H1 (cell line): Measurements from ENCODE around the gene NHLH1.

Source experiments
- BRCA1 ChIP-seq: IDR thresholded peaks from 2 replicates; pipeline ENCODE4 v1.6.1; 2012; ENCODE audit warnings: low read depth, low read length, improper control_type of control experiment
- CBX5 ChIP-seq: fragments of 300-800, 300-1000 bp; sonication (generic); IDR thresholded peaks from 2 replicates; pipeline ENCODE4 v1.7.1; 2016; ENCODE audit warnings: antibody characterized with exemption, low read length, low read depth
- EP300 ChIP-seq, 2 experiments: IDR thresholded peaks; 1 replicate in 1 of 2; 2 replicates in 1 of 2; pipeline ENCODE4 v1.6.1; 2011 to 2012; ENCODE audit warnings: low read depth in 2 of 2, low read length in 2 of 2, mild to moderate bottlenecking in 2 of 2, borderline replicate concordance in 1 of 2, inconsistent platforms in 1 of 2, moderate library complexity in 1 of 2
- GTF2F1 ChIP-seq: IDR thresholded peaks from 2 replicates; pipeline ENCODE4 v1.6.1; 2012; ENCODE audit warnings: low read depth, low read length, improper control_type of control experiment, borderline replicate concordance
- HDAC6 ChIP-seq: IDR thresholded peaks from one replicate; pipeline ENCODE4 v1.7.1; 2012; ENCODE audit warnings: low read depth, mild to moderate bottlenecking, inconsistent platforms, low read length, moderate library complexity
- POLR2AphosphoS5 ChIP-seq: IDR thresholded peaks from 2 replicates; pipeline ENCODE4 v1.6.1; 2011; ENCODE audit warnings: low read depth, low read length
- RNF2 ChIP-seq: fragments of 200-900, 300-1000 bp; sonication (generic); IDR thresholded peaks from 2 replicates; pipeline ENCODE4 v1.7.1; 2016; ENCODE audit warnings: borderline replicate concordance, low read depth, mild to moderate bottlenecking, antibody characterized with exemption, low read length; ENCODE audit not compliant: poor library complexity, severe bottlenecking; ENCODE audit errors: missing control alignments
- SUZ12 ChIP-seq: fragments of 200-600 bp; sonication (generic); IDR thresholded peaks from 2 replicates; pipeline ENCODE4 v1.6.1; 2012; ENCODE audit warnings: mild to moderate bottlenecking, inconsistent platforms, low read length, moderate library complexity, mixed read lengths
- TF ChIP-seq, protein P1 (sequence below), 3 experiments: IDR thresholded peaks; 1 replicate in 2 of 3; 2 replicates in 1 of 3; pipeline versions ENCODE4 v1.5.1 to v1.6.1; 2011; ENCODE audit warnings: low read length in 3 of 3, mild to moderate bottlenecking in 3 of 3, inconsistent platforms in 2 of 3, low read depth in 1 of 3, moderate library complexity in 1 of 3; ENCODE audit not compliant: insufficient read depth in 1 of 3; ENCODE audit errors: control extremely low read depth in 1 of 3
- TF ChIP-seq, protein P2 (sequence below): IDR thresholded peaks from 2 replicates; pipeline ENCODE4 v1.6.1; 2012; ENCODE audit warnings: inconsistent platforms

DNA sequence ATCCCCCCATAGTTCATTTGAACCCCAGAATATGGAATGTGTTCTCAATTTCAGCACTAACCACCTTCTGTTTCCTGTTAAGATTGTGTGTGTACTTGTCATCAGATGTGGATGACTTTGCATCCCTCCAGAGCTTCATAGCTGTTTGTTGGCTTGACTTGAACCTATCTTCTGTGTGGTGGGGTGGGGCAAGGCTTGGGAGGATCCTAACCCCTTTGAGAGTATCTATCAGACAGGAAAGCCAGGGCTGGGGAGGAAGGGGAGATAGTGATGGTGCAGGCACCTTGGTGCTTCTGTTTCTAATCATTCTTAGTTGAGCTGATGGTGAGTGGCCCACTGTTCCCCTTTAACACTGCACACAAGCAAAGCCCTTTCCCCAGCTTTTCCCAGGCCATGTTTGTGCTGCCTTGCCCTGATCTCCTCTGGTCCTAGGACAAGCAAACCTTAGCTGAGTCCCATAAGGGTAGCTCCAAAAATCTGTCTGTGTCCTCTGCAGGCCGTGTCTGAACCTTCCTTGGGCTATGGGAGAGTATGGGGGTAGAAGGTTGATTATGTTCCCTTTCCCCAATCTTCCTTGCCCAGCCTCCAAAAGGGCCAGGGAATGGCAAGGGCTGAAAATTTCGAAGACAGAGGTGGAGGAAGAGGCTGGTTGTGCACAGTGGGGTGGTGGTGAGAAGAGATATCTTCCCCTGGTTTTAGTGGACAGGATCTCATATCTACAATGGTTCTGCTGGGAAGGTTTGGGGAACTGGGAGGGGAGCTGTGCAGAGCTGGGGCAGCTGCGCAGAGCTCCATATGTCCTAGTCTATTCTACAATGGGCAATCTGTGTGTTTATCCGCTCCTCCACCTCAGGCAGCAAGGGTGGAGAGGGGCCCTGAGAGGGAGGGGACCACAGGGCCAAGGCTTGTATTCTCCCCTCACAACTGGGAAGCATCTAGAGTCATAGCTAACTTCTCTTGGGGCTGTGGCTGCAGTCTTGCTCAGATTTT lies 1.4 kb downstream of the NHLH1 start:
- TF ChIP-seq HDAC6 (no peak), POLR2AphosphoS5 (no peak), CBX5 (no peak), EP300 (IDR thresholded peaks at IDR 0.05; ENCODE audit: borderline replicate concordance in 1 of 2, low read depth in 2 of 2, low read length in 2 of 2) (no peak), SUZ12 (no peak), GTF2F1 (no peak), BRCA1 (no peak), RNF2 (no peak)
- TF ChIP-seq, protein P1, sequence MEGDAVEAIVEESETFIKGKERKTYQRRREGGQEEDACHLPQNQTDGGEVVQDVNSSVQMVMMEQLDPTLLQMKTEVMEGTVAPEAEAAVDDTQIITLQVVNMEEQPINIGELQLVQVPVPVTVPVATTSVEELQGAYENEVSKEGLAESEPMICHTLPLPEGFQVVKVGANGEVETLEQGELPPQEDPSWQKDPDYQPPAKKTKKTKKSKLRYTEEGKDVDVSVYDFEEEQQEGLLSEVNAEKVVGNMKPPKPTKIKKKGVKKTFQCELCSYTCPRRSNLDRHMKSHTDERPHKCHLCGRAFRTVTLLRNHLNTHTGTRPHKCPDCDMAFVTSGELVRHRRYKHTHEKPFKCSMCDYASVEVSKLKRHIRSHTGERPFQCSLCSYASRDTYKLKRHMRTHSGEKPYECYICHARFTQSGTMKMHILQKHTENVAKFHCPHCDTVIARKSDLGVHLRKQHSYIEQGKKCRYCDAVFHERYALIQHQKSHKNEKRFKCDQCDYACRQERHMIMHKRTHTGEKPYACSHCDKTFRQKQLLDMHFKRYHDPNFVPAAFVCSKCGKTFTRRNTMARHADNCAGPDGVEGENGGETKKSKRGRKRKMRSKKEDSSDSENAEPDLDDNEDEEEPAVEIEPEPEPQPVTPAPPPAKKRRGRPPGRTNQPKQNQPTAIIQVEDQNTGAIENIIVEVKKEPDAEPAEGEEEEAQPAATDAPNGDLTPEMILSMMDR (IDR thresholded peaks at IDR 0.05; ENCODE audit: control extremely low read depth in 1 of 3, insufficient read depth in 1 of 3, low read depth in 1 of 3, low read length in 3 of 3) = no peak
- TF ChIP-seq, protein P2, sequence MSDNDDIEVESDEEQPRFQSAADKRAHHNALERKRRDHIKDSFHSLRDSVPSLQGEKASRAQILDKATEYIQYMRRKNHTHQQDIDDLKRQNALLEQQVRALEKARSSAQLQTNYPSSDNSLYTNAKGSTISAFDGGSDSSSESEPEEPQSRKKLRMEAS = no peak
